HepG2 (cell line): ENCODE data around the gene TMED3. TPM values are rescaled to one million over a fixed set of nuclear protein-coding genes. Genes with fewer than 3 reads are reported as not detected.

ENCODE experiments used
- ATF3 ChIP-seq: sonication (generic); formaldehyde crosslinking; IDR thresholded peaks from 2 replicates; pipeline ENCODE4 v1.4.0; 2020; ENCODE audit warnings: missing genetic modification reagents
- CENPX ChIP-seq: sonication (generic); formaldehyde crosslinking; IDR thresholded peaks from 2 replicates; pipeline ENCODE4 v1.9.0; 2021; ENCODE audit warnings: mild to moderate bottlenecking, missing genetic modification reagents, moderate library complexity
- CREB3 ChIP-seq: sonication (generic); formaldehyde crosslinking; IDR thresholded peaks from 2 replicates; pipeline ENCODE4 v1.5.0; 2020; ENCODE audit warnings: missing genetic modification reagents
- CTCF ChIP-seq: sonication (generic); formaldehyde crosslinking; IDR thresholded peaks from 2 replicates; pipeline ENCODE4 v1.5.0; 2020; ENCODE audit warnings: mild to moderate bottlenecking, missing genetic modification reagents, moderate library complexity
- ELF1 ChIP-seq: sonication (generic); formaldehyde crosslinking; IDR thresholded peaks from 2 replicates; pipeline ENCODE4 v1.4.0; 2020; ENCODE audit warnings: missing genetic modification reagents
- HBP1 ChIP-seq: IDR thresholded peaks from 2 replicates; pipeline ENCODE4 v1.6.1; 2016; ENCODE audit warnings: low read depth, control low read depth
- KLF15 ChIP-seq: sonication (generic); formaldehyde crosslinking; IDR thresholded peaks from 2 replicates; pipeline ENCODE4 v1.8.1; 2023; ENCODE audit warnings: borderline replicate concordance, mild to moderate bottlenecking, inconsistent platforms, missing genetic modification reagents, mixed read lengths
- MAFK ChIP-seq, 2 experiments: IDR thresholded peaks in 1 of 2; conservative IDR thresholded peaks in 1 of 2; 2 replicates each; pipeline ENCODE4 v1.6.1; 2011; ENCODE audit warnings: improper control_type of control experiment in 2 of 2, low read length in 2 of 2
- MATR3 ChIP-seq: sonication (generic); formaldehyde crosslinking; IDR thresholded peaks from 2 replicates; pipeline ENCODE4 v1.4.0; 2020; ENCODE audit warnings: missing genetic modification reagents
- MBNL3 ChIP-seq: fragments of 250-450 bp; sonication (Bioruptor Pico); conservative IDR thresholded peaks from 2 replicates; pipeline ENCODE4 v1.8.0; 2022; ENCODE audit warnings: mild to moderate bottlenecking, inconsistent platforms
- NFE2 ChIP-seq: sonication (generic); formaldehyde crosslinking; IDR thresholded peaks from 2 replicates; pipeline ENCODE4 v1.4.0; 2020; ENCODE audit warnings: missing genetic modification reagents
- PREB ChIP-seq: sonication (generic); formaldehyde crosslinking; IDR thresholded peaks from 2 replicates; pipeline ENCODE4 v1.4.0; 2020; ENCODE audit warnings: missing genetic modification reagents
- RFX5 ChIP-seq: IDR thresholded peaks from 2 replicates; pipeline ENCODE4 v1.6.1; 2011; ENCODE audit warnings: low read depth, low read length, improper control_type of control experiment
- SMAD3 ChIP-seq: sonication (generic); formaldehyde crosslinking; IDR thresholded peaks from 2 replicates; pipeline ENCODE4 v1.4.0; 2020; ENCODE audit warnings: missing genetic modification reagents
- SNAPC5 ChIP-seq: sonication (generic); formaldehyde crosslinking; IDR thresholded peaks from 2 replicates; pipeline ENCODE4 v1.8.1; 2023; ENCODE audit warnings: mild to moderate bottlenecking, missing genetic modification reagents, borderline replicate concordance
- UBTF ChIP-seq: sonication (generic); formaldehyde crosslinking; IDR thresholded peaks from 2 replicates; pipeline ENCODE4 v1.4.0; 2020; ENCODE audit warnings: mild to moderate bottlenecking, missing genetic modification reagents
- ZBTB3 ChIP-seq: sonication (generic); formaldehyde crosslinking; IDR thresholded peaks from 2 replicates; pipeline ENCODE4 v1.4.0; 2020; ENCODE audit warnings: low read depth, mild to moderate bottlenecking, moderate library complexity, missing genetic modification reagents, borderline replicate concordance
- ZC3H13 ChIP-seq: sonication (generic); formaldehyde crosslinking; IDR thresholded peaks from 2 replicates; pipeline ENCODE4 v1.8.1; 2023; ENCODE audit warnings: mild to moderate bottlenecking, missing genetic modification reagents, moderate library complexity
- ZFY ChIP-seq: sonication (generic); formaldehyde crosslinking; IDR thresholded peaks from 2 replicates; pipeline ENCODE4 v1.4.0; 2020; ENCODE audit warnings: missing genetic modification reagents
- ZNF234 ChIP-seq: sonication (generic); formaldehyde crosslinking; conservative IDR thresholded peaks from 2 replicates; pipeline ENCODE4 v1.5.1; 2020; ENCODE audit warnings: mild to moderate bottlenecking, missing genetic modification reagents
- ZNF549 ChIP-seq: sonication (generic); formaldehyde crosslinking; IDR thresholded peaks from 2 replicates; pipeline ENCODE4 v1.5.0; 2020; ENCODE audit warnings: missing genetic modification reagents
- polyA plus RNA-seq, 8 experiments: library from polyadenylated mRNA; depleted of rRNA in 3 of 8; stranded (reverse) in 7 of 8; unstranded in 1 of 8; fragments of >200 nt; fragmentation: Illumina TruSeq in 4 of 8; extraction: Trizol in 4 of 8; gene quantifications; 2 replicates each; pipeline versions ENCODE4 v1.2.1 to v1.2.3, GENCODE V29; 2011 to 2016; ENCODE audit warnings: low read depth in 4 of 8, missing spikeins in 1 of 8, mixed read lengths in 1 of 8; ENCODE audit not compliant: insufficient read depth in 1 of 8
- total RNA-seq, 5 experiments: library from RNA; depleted of rRNA; stranded (reverse); fragments of >200 nt; fragmentation: Illumina TruSeq; extraction: Trizol; gene quantifications; 2 replicates each; pipeline ENCODE4 v1.2.3, GENCODE V29; 2016; ENCODE audit warnings: low read depth in 1 of 5

Gene TMED3
- total and polyA plus RNA-seq, 2 of the 13 experiments (the other 11 are each of a cell fraction or from before 2014, with no cell fraction given), result 125 to 155 TPM

GRCh38 chr15:79310985-79311900 is at the start of gene TMED3 (continued):
- peak; percentile 48; the same call in 1 of the 2 replicates for TF ChIP-seq SNAPC5 (CRISPR knock-in tag)
- TF ChIP-seq ATF3 (CRISPR knock-in tag), result no peak
- peak; percentile 100 for TF ChIP-seq UBTF (CRISPR knock-in tag)
- no peak for TF ChIP-seq SMAD3 (CRISPR knock-in tag)
- no peak for TF ChIP-seq MAFK (conservative IDR thresholded peaks at IDR 0.05 in 1 of 2, IDR thresholded peaks at IDR 0.05 in 1 of 2; ENCODE audit: low read length in 2 of 2)
- 0 out of 2 replicates have a peak, but pooled peaks have one; percentile 49 for TF ChIP-seq KLF15 (CRISPR knock-in tag)
- no peak for TF ChIP-seq NFE2 (CRISPR knock-in tag)
- no peak for TF ChIP-seq MBNL3 (CRISPR knock-in tag)
- no peak for TF ChIP-seq CENPX
- TF ChIP-seq ELF1 (CRISPR knock-in tag), result peak; percentile 86
- peak; percentile 93 for TF ChIP-seq ZFY (CRISPR knock-in tag)
- TF ChIP-seq ZNF549 (CRISPR knock-in tag), result no peak
- 0 out of 2 replicates have a peak, but pooled peaks have one; percentile 79 for TF ChIP-seq ZNF234 (CRISPR knock-in tag)
- TF ChIP-seq CREB3 (CRISPR knock-in tag), result 0 out of 2 replicates have a peak, but pooled peaks have one; percentile 74
- no peak for TF ChIP-seq PREB (CRISPR knock-in tag)
- 0 out of 2 replicates have a peak, but pooled peaks have one; percentile 59 for TF ChIP-seq ZBTB3 (CRISPR knock-in tag)
- TF ChIP-seq HBP1 (CRISPR knock-in tag), result no peak
- TF ChIP-seq MATR3 (CRISPR knock-in tag), result no peak
- no peak for TF ChIP-seq ZC3H13 (CRISPR knock-in tag)
- TF ChIP-seq RFX5, result no peak
- TF ChIP-seq CTCF (CRISPR knock-in tag), result peak; percentile 74
